ENCODE measurements around the gene CFAP299. TPM values are rescaled to one million over a fixed set of nuclear protein-coding genes. Genes with fewer than 3 reads are reported as not detected.
"Not testable (repeated sequence)": the region's sequence is repeated elsewhere in the genome, so short reads cannot be mapped to it uniquely, and the experiment has no call there.

The CFAP299 gene
- polyA plus RNA-seq, 3 donors: 0.60 to 1.4 (median 0.84) TPM

GRCh38 chr4:80387390-80388283 is 52.1 kb downstream of the CFAP299 start:
- no peak for DNase-seq

GRCh38 chr4:80388284-80388607 is 52.7 kb downstream of the CFAP299 start:
- DNase-seq: no peak

- no peak for DNase-seq
These were observed 54.6 kb downstream of the CFAP299 start for GRCh38 chr4:80390178-80390577.

GRCh38 chr4:80393246-80393969 is 57.9 kb downstream of the CFAP299 start:
- no peak for DNase-seq

- no peak for DNase-seq
These were observed 58.4 kb downstream of the CFAP299 start for GRCh38 chr4:80393970-80394250.

- DNase-seq: no peak
These were observed 71.7 kb downstream of the CFAP299 start for GRCh38 chr4:80407246-80407645.

- DNase-seq: no peak
These were observed 74.3 kb downstream of the CFAP299 start for GRCh38 chr4:80409809-80410208.

GRCh38 chr4:80412322-80412721 is 76.8 kb downstream of the CFAP299 start:
- DNase-seq: no peak

- DNase-seq: no peak
These were observed 77.6 kb downstream of the CFAP299 start for GRCh38 chr4:80413086-80413485.

- no peak for DNase-seq
These were observed 81.5 kb downstream of the CFAP299 start for GRCh38 chr4:80417019-80417418.

- DNase-seq: no peak
These were observed 84.4 kb downstream of the CFAP299 start for GRCh38 chr4:80419946-80420345.

GRCh38 chr4:80420638-80421037 is 85.1 kb downstream of the CFAP299 start:
- DNase-seq: no peak

GRCh38 chr4:80422727-80423404 is 87.3 kb downstream of the CFAP299 start:
- DNase-seq: no peak

GRCh38 chr4:80423553-80424224 is 88.2 kb downstream of the CFAP299 start:
- DNase-seq: no peak

GRCh38 chr4:80424225-80424581 is 88.7 kb downstream of the CFAP299 start:
- no peak for DNase-seq

- DNase-seq: no peak
These were observed 89.9 kb downstream of the CFAP299 start for GRCh38 chr4:80425124-80426100.

GRCh38 chr4:80431203-80431965 is 95.9 kb downstream of the CFAP299 start:
- no peak for DNase-seq

- no peak for DNase-seq
These were observed 98.7 kb downstream of the CFAP299 start for GRCh38 chr4:80434238-80434637.

- no peak for DNase-seq
These were observed 102.5 kb downstream of the CFAP299 start for GRCh38 chr4:80438016-80438415.

GRCh38 chr4:80439294-80440061 is 103.9 kb downstream of the CFAP299 start:
- not testable (repeated sequence) for DNase-seq
